Choroid plexus epithelial cell (primary cell): ENCODE results near the gene PTP4A2.

Source experiments
- DNase-seq: peaks from one replicate; pipeline ENCODE4 v3.0.0-alpha.2; 2010; ENCODE audit warnings: low read depth
- H3K4me3 ChIP-seq: 2 replicates; pipeline ENCODE4 v1.5.1; 2011; ENCODE audit warnings: low read depth, mild to moderate bottlenecking, control low read depth, low read length, moderate library complexity
- CTCF ChIP-seq: conservative IDR thresholded peaks from 2 replicates; pipeline ENCODE4 v1.5.1; 2011; ENCODE audit warnings: low read depth, mild to moderate bottlenecking, control low read depth, inconsistent platforms, low read length, moderate library complexity

The PTP4A2 gene

GRCh38 chr1:31859044-31859443 lies 79.1 kb downstream of the PTP4A2 start:
- no peak for TF ChIP-seq CTCF
- no peak overlapping the region for H3K4me3 ChIP-seq
- no peak for DNase-seq

GRCh38 chr1:31857863-31858262 lies 80.3 kb downstream of the PTP4A2 start:
- no peak for DNase-seq
- no peak for TF ChIP-seq CTCF
- H3K4me3 ChIP-seq = no peak overlapping the region
